ENCODE results near the gene VAV2.

Gene VAV2

GRCh38 chr9:133730994-133731715 lies 261.0 kb downstream of the VAV2 start:
- no peak for DNase-seq (ENCODE audit: extremely low read depth, low read depth)
- TF ChIP-seq, protein P1, sequence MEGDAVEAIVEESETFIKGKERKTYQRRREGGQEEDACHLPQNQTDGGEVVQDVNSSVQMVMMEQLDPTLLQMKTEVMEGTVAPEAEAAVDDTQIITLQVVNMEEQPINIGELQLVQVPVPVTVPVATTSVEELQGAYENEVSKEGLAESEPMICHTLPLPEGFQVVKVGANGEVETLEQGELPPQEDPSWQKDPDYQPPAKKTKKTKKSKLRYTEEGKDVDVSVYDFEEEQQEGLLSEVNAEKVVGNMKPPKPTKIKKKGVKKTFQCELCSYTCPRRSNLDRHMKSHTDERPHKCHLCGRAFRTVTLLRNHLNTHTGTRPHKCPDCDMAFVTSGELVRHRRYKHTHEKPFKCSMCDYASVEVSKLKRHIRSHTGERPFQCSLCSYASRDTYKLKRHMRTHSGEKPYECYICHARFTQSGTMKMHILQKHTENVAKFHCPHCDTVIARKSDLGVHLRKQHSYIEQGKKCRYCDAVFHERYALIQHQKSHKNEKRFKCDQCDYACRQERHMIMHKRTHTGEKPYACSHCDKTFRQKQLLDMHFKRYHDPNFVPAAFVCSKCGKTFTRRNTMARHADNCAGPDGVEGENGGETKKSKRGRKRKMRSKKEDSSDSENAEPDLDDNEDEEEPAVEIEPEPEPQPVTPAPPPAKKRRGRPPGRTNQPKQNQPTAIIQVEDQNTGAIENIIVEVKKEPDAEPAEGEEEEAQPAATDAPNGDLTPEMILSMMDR (IDR thresholded peaks at IDR 0.05; ENCODE audit: low read depth, low read length, missing control alignments): no peak
- no peak overlapping the region for H3K4me3 ChIP-seq (replicated peaks; ENCODE audit: low read depth, low read length)

GRCh38 chr9:133729617-133730281 lies 262.4 kb downstream of the VAV2 start:
- no peak overlapping the region for H3K4me3 ChIP-seq (replicated peaks; ENCODE audit: low read depth, low read length)
- TF ChIP-seq, protein P1 (IDR thresholded peaks at IDR 0.05; ENCODE audit: low read depth, low read length, missing control alignments): no peak
- DNase-seq (ENCODE audit: extremely low read depth, low read depth): no peak

GRCh38 chr9:133728856-133729616 lies 263.1 kb downstream of the VAV2 start:
- TF ChIP-seq, protein P1 (IDR thresholded peaks at IDR 0.05; ENCODE audit: low read depth, low read length, missing control alignments): no peak
- H3K4me3 ChIP-seq (replicated peaks; ENCODE audit: low read depth, low read length): no peak overlapping the region
- no peak for DNase-seq (ENCODE audit: extremely low read depth, low read depth)

DNA sequence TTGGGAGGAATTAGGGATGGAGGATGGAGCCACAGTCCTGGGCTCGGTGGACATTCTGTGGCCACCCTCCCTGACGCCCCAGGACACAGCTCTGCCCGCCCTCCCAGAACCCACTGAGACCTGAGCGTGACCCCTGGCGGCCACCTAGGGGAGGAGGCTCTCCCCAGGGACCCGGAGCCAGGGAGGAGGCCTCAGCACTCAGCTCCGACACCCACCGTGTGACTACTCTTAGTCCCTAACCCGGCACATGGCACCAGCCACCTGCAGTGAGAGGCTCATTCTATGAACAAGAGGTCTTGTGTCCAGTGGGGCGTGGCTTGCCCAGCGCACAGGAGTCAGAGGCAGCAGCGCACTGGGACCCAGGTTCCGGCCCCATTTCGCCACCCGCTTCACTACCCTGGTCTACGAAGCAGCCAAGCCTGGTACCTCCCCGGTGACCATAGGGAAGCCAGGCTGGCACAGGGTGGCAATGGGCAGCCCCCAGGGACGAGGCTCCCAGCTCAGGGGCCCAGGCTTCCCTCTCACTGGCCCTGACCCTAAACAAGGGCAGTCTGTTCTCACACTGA lies 264.2 kb downstream of the VAV2 start:
- DNase-seq (ENCODE audit: extremely low read depth, low read depth): no peak
- no peak overlapping the region for H3K4me3 ChIP-seq (replicated peaks; ENCODE audit: low read depth, low read length)
- TF ChIP-seq, protein P1 (IDR thresholded peaks at IDR 0.05; ENCODE audit: low read depth, low read length, missing control alignments): no peak

GRCh38 chr9:133727277-133727875 lies 264.7 kb downstream of the VAV2 start:
- no peak for DNase-seq (ENCODE audit: extremely low read depth, low read depth)
- TF ChIP-seq, protein P1 (IDR thresholded peaks at IDR 0.05; ENCODE audit: low read depth, low read length, missing control alignments): no peak
- H3K4me3 ChIP-seq (replicated peaks; ENCODE audit: low read depth, low read length): no peak overlapping the region
